ENCODE data around the gene DAGLB. TPM values are rescaled to one million over a fixed set of nuclear protein-coding genes. Genes with fewer than 3 reads are reported as not detected.
"Not testable (repeated sequence)": the region's sequence is repeated elsewhere in the genome, so short reads cannot be mapped to it uniquely, and the experiment has no call there.

DAGLB gene
- total RNA-seq, 1 donor from 2014 or later = 28.3 TPM

DNA sequence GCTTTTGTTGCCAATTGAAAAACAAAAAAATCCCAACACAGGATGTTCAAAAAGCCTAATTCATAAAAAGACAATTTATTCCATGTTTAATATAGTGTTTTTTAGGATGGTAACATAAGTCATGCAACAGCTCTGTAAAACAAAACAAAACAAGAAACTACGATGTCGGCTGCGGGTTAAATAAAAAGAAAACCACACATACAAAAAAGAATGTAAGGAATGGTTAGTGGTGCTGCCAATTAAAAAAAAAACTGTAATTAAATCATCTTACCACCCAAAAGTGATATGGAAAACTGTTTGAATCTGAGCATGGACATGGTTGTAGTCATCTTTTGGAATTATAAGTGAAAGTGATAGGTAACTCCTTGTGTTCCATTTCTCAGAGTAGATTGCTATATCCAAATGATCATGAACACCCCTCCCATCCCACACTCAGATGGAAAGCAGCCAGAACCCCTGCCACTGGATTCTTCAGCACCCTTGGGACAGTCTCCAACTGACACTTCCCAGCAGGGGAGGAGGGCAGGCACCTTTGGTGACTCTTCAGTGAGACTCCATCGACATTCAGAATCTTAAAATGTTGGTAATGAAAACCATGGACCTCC is 14.3 kb upstream of the DAGLB start:
- Mint-ChIP-seq H3K36me3 (ENCODE audit: low read depth, unreplicated experiment) (peaks cover 31% of the 10 kb centered on the region), H3K4me1 (ENCODE audit: low read depth, unreplicated experiment) (no peaks in the 10 kb centered on the region), H3K27me3 (ENCODE audit: low read depth, unreplicated experiment) (no peaks in the 10 kb centered on the region), H3K9me3 (ENCODE audit: unreplicated experiment) (no peaks in the 10 kb centered on the region), H3K4me3 (ENCODE audit: unreplicated experiment) (no peak overlapping the region), H3K27ac (ENCODE audit: unreplicated experiment) (no peak overlapping the region)
- Histone ChIP-seq H3K79me2 (ENCODE audit: insufficient read depth, low read length) (peaks cover 15% of the 10 kb centered on the region), H2AFZ (ENCODE audit: low read depth, low read length) (no peak overlapping the region), H3K4me2 (ENCODE audit: low read length) (no peak overlapping the region), H3K27ac (ENCODE audit: low read depth, low read length) (no peak overlapping the region), H3K27me3 (ENCODE audit: insufficient read depth, low read length) (no peaks in the 10 kb centered on the region), H3K36me3 (ENCODE audit: insufficient read depth, low read length) (peaks cover 51% of the 10 kb centered on the region), H3K9me3 (ENCODE audit: insufficient read depth, low read depth, low read length) (no peaks in the 10 kb centered on the region), H3K9ac (ENCODE audit: low read length) (no peak overlapping the region), H4K20me1 (ENCODE audit: insufficient read depth, low read length) (peaks cover 48% of the 10 kb centered on the region), H3K4me1 (ENCODE audit: insufficient read depth, low read length) (no peaks in the 10 kb centered on the region), H3K4me3 (ENCODE audit: insufficient read depth, low read depth, low read length) (no peak overlapping the region)
- no peak for FAIRE-seq
- DNase-seq (ENCODE audit: low read depth) = no peak
- TF ChIP-seq EZH2 (IDR thresholded peaks at IDR 0.05; ENCODE audit: insufficient read depth, low read length) = no peak
- TF ChIP-seq, protein P1, sequence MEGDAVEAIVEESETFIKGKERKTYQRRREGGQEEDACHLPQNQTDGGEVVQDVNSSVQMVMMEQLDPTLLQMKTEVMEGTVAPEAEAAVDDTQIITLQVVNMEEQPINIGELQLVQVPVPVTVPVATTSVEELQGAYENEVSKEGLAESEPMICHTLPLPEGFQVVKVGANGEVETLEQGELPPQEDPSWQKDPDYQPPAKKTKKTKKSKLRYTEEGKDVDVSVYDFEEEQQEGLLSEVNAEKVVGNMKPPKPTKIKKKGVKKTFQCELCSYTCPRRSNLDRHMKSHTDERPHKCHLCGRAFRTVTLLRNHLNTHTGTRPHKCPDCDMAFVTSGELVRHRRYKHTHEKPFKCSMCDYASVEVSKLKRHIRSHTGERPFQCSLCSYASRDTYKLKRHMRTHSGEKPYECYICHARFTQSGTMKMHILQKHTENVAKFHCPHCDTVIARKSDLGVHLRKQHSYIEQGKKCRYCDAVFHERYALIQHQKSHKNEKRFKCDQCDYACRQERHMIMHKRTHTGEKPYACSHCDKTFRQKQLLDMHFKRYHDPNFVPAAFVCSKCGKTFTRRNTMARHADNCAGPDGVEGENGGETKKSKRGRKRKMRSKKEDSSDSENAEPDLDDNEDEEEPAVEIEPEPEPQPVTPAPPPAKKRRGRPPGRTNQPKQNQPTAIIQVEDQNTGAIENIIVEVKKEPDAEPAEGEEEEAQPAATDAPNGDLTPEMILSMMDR (IDR thresholded peaks at IDR 0.05; ENCODE audit: insufficient read depth, low read depth, low read length) = no peak

DNA sequence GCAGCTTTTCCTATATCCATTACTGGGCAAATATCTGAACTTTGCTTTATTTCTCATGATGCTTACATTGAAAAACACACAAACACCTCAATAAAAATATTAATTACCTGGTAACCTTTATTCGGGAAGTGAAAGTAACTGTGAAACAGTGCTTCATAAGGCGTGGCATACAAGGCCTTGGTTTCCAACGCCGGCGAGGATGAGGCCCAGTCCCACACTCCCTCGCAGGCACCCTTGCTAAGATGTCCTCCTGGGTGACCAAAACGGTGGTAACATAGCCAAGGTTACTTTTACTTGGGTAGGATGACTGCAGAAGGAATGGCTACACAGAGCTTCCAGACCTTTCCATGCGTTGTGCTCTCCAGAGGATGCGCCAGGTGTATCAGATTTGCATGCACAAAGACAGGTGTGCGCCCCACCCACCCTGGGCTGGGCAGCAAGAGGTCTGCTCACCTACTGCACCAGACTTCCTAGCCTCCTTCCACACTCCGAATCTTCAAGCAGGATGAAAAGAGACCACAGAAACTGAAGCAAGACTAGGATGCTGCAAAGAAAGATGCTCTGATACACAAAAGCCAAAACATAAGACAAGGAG is 13.3 kb upstream of the DAGLB start:
- no peak overlapping the region for H3K27ac Mint-ChIP-seq (ENCODE audit: unreplicated experiment)
- peaks cover 42% of the 10 kb centered on the region for H4K20me1 ChIP-seq (ENCODE audit: insufficient read depth, low read length)
- no peaks in the 10 kb centered on the region for H3K4me1 Mint-ChIP-seq (ENCODE audit: low read depth, unreplicated experiment)
- no peaks in the 10 kb centered on the region for H3K9me3 ChIP-seq (ENCODE audit: insufficient read depth, low read depth, low read length)
- H3K4me3 Mint-ChIP-seq (ENCODE audit: unreplicated experiment) = no peak overlapping the region
- no peak overlapping the region for H2AFZ ChIP-seq (ENCODE audit: low read depth, low read length)
- TF ChIP-seq, protein P1 (IDR thresholded peaks at IDR 0.05; ENCODE audit: insufficient read depth, low read depth, low read length) = no peak
- TF ChIP-seq EZH2 (IDR thresholded peaks at IDR 0.05; ENCODE audit: insufficient read depth, low read length) = no peak
- H3K4me1 ChIP-seq (ENCODE audit: insufficient read depth, low read length) = no peaks in the 10 kb centered on the region
- H3K27me3 Mint-ChIP-seq (ENCODE audit: low read depth, unreplicated experiment) = no peaks in the 10 kb centered on the region
- no peak overlapping the region for H3K4me2 ChIP-seq (ENCODE audit: low read length)
- DNase-seq (ENCODE audit: low read depth) (no peak), FAIRE-seq (no peak)
- no peak overlapping the region for H3K4me3 ChIP-seq (ENCODE audit: insufficient read depth, low read depth, low read length)
- H3K79me2 ChIP-seq (ENCODE audit: insufficient read depth, low read length) = peaks cover 8% of the 10 kb centered on the region
- no peaks in the 10 kb centered on the region for H3K9me3 Mint-ChIP-seq (ENCODE audit: unreplicated experiment)
- H3K36me3 Mint-ChIP-seq (ENCODE audit: low read depth, unreplicated experiment) = peaks cover 21% of the 10 kb centered on the region
- peaks cover 42% of the 10 kb centered on the region for H3K36me3 ChIP-seq (ENCODE audit: insufficient read depth, low read length)
- no peak overlapping the region for H3K9ac ChIP-seq (ENCODE audit: low read length)
- no peaks in the 10 kb centered on the region for H3K27me3 ChIP-seq (ENCODE audit: insufficient read depth, low read length)
- no peak overlapping the region for H3K27ac ChIP-seq (ENCODE audit: low read depth, low read length)

GRCh38 chr7:6460303-6460702 is 12.5 kb upstream of the DAGLB start:
- no peak for FAIRE-seq
- Histone ChIP-seq H3K4me1 (ENCODE audit: insufficient read depth, low read length) (no peaks in the 10 kb centered on the region), H2AFZ (ENCODE audit: low read depth, low read length) (no peak overlapping the region), H3K4me3 (ENCODE audit: insufficient read depth, low read depth, low read length) (no peak overlapping the region), H4K20me1 (ENCODE audit: insufficient read depth, low read length) (peaks cover 34% of the 10 kb centered on the region), H3K27me3 (ENCODE audit: insufficient read depth, low read length) (no peaks in the 10 kb centered on the region), H3K9ac (ENCODE audit: low read length) (no peak overlapping the region), H3K27ac (ENCODE audit: low read depth, low read length) (no peak overlapping the region), H3K36me3 (ENCODE audit: insufficient read depth, low read length) (peaks cover 34% of the 10 kb centered on the region), H3K9me3 (ENCODE audit: insufficient read depth, low read depth, low read length) (no peaks in the 10 kb centered on the region), H3K4me2 (ENCODE audit: low read length) (no peak overlapping the region), H3K79me2 (ENCODE audit: insufficient read depth, low read length) (no peaks in the 10 kb centered on the region)
- Mint-ChIP-seq H3K27ac (ENCODE audit: unreplicated experiment) (no peak overlapping the region), H3K4me1 (ENCODE audit: low read depth, unreplicated experiment) (no peaks in the 10 kb centered on the region), H3K27me3 (ENCODE audit: low read depth, unreplicated experiment) (no peaks in the 10 kb centered on the region), H3K9me3 (ENCODE audit: unreplicated experiment) (no peaks in the 10 kb centered on the region), H3K4me3 (ENCODE audit: unreplicated experiment) (no peak overlapping the region), H3K36me3 (ENCODE audit: low read depth, unreplicated experiment) (peaks cover 15% of the 10 kb centered on the region)
- DNase-seq (ENCODE audit: low read depth) = no peak
- TF ChIP-seq EZH2 (IDR thresholded peaks at IDR 0.05; ENCODE audit: insufficient read depth, low read length) = no peak

GRCh38 chr7:6458676-6459075 is 10.9 kb upstream of the DAGLB start:
- H3K27ac Mint-ChIP-seq (ENCODE audit: unreplicated experiment); FAIRE-seq; DNase-seq (ENCODE audit: low read depth); H3K27me3 Mint-ChIP-seq (ENCODE audit: low read depth, unreplicated experiment); H3K4me3 ChIP-seq (ENCODE audit: insufficient read depth, low read depth, low read length); H3K9me3 Mint-ChIP-seq (ENCODE audit: unreplicated experiment); H3K9me3 ChIP-seq (ENCODE audit: insufficient read depth, low read depth, low read length); H3K27ac ChIP-seq (ENCODE audit: low read depth, low read length); H3K27me3 ChIP-seq (ENCODE audit: insufficient read depth, low read length); H3K4me2 ChIP-seq (ENCODE audit: low read length); H3K79me2 ChIP-seq (ENCODE audit: insufficient read depth, low read length); H3K4me1 Mint-ChIP-seq (ENCODE audit: low read depth, unreplicated experiment); H3K4me1 ChIP-seq (ENCODE audit: insufficient read depth, low read length); H2AFZ ChIP-seq (ENCODE audit: low read depth, low read length); H3K9ac ChIP-seq (ENCODE audit: low read length); H3K4me3 Mint-ChIP-seq (ENCODE audit: unreplicated experiment): not testable (repeated sequence)
- H3K36me3 Mint-ChIP-seq (ENCODE audit: low read depth, unreplicated experiment) = peaks cover 15% of the 10 kb centered on the region
- Histone ChIP-seq H3K36me3 (ENCODE audit: insufficient read depth, low read length) (peaks cover 32% of the 10 kb centered on the region), H4K20me1 (ENCODE audit: insufficient read depth, low read length) (peaks cover 30% of the 10 kb centered on the region)

Measured in astrocyte (in vitro differentiated cells and primary cell).